ENCODE data around the gene INSR.
"Not testable (repeated sequence)": the region's sequence is repeated elsewhere in the genome, so short reads cannot be mapped to it uniquely, and the experiment has no call there.

Gene INSR

DNA sequence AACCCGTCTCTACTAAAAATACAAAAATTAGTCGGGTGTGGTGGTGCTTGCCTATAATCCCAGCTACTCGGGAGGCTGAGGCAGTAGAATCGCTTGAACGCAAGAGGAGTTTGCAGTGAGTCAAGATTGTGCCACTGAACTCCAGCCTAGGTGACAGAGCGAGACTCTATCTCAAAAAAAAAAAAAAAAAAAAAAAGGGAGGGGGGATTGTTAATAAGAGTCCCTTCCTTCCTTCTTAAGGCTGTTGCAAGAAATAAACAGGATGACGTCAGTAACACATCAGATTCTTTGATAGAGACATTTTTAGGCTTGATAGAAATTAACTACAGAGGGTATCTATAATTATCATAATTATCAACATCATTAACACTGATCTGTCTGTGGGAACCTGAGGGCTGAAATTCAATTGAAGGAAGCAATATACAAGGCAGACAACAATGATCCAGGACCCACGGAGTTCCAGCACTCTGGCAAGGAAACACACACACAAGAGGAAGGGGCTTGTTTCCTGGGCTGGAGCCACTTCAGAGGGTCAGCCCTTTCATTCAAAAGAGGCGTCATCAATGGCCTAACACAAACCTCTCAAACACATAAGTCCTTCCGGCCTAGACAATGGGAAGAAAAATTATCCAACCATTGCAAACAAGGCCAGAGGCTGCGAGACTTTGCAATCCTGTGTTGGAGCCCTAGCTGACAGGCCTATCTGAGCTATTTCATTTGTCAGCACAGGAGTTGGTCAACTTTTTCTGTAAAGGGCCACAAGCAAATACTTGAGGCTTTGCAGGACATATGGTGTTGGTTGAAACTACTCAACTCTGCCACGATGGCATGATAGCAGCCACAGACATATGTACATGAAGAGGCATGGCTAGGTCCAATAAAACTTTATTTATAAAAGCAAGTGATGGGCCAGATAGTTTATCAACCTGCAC is 105.2 kb downstream of the INSR start:
- DNase-seq, result no peak

DNA sequence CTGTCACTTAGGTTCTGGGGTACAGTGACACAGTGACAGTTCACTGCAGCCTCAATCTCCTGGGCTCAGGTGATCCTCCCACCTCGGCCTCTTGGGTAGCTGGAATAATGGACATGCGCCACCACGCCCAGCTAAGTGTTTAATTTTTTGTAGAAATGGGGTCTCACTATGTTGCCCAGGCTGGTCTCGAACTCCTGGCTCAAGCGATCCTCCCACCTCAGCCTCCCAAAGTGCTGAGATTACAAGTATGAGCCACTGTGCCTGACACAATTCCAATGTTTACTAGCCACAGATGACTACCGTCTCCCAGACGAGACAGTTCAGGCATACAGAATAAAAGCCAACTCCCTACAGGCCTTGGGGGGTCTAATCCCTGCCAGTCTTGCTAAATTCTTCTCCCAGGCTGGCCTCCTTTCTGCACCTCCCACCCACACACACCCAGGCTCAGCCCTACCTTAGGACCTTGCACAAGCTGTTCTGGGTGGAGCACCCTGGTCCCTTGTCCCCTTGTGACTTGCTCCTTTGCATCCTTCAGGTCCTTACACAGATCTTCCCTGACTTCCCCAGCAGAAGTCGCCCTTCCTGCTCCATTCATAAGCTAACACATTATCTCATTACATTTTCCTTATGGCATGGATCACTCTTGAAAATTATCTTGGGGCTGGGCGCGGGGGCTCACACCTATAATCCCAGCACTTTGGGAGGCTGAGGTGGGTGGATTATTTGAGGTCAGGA is 106.4 kb downstream of the INSR start:
- no peak for DNase-seq

DNA sequence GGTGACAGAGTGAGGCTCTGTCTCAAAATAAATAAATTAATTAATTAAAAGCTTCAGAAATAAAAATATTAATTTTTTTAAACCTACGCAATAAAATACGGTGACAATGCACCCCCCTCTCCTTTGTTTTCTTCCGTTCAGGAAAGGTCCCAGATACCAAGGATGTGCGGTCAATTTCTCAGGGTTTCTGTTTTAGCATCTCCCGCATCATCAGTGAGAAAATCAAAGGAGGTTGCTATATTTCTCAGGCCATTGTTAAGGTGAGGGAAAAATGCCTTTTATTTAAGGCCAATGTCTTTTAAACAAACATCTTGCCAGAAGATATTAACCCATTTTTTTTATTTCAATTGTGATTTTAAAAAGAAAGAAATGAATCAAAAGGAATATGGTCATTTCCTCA is 111.7 kb downstream of the INSR start:
- DNase-seq, result no peak

DNA sequence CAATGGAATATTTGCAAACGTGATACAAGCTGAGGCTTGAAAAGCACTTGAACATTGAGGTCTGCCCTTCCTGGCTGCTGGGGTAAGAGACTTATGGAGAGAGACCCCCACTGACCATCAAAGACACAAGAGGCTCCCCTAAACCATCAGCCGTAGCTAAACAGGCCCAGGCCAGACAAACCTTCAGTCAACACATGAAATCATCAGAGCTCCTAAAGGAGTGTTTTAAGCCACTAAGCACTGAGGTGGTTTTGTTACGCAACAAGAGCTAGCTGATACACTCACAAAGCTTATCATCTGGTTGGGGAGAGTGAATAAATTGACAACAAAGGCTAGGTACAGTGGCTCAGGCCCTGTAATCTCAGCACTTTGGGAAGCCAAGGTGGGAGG is 114.3 kb downstream of the INSR start:
- DNase-seq, result no peak

DNA sequence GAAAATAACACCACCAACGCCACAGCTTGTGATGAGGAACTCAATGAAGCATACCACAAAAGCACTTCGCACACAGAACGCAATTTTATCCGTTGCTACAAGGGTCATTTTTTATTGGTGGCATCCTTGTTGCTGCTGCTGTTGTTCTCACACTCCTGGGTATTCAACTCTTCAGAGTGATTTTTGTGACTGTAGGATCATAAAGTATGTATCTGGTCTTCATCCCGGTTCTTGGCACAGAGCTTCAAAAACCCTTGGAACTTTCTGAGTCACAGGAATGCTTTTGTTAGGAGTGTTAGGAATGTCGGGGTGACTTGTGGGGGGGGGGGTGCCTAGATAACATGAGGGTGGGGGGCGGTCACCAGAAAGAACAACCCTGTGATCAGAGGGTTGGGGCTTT is 116.3 kb downstream of the INSR start:
- DNase-seq, result no peak

DNA sequence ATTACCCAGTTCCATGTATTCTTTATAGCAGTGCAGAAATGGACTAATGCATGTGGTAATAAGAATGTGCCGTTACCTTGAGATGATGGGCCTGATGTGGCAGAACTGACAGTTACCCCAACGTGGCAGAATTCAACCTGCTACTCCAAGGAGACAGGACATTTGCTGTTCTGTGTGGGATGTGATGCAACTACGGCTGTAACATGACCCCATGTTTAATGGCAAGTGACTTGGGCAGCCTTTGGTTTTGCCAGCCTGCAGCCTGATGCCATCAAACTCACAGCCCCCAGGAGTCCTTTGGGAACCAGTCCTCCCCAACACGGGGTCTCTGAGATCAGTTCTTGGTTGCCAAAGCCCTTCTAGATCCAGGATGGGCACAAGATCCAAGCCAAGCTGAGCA is 117.4 kb downstream of the INSR start:
- DNase-seq, result no peak

DNA sequence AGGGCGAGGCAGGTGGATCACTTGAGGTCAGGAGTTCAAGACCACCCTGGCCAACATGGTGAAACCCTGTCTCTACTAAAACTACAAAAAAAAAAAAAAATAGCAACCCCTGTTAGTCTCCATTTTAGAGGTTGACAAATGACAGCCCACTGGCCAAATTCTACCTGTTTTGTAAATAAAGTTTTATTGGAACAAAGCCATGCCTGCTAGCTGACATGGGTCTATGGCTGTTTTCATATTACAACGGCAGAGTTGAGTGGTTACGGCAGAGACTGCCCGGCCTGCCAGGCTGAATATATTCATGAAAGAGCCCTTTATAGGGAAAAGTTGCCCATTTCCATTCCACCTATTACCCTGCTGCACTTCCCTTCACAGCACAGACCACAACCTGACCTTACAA is 121.4 kb downstream of the INSR start:
- no peak for DNase-seq

DNA sequence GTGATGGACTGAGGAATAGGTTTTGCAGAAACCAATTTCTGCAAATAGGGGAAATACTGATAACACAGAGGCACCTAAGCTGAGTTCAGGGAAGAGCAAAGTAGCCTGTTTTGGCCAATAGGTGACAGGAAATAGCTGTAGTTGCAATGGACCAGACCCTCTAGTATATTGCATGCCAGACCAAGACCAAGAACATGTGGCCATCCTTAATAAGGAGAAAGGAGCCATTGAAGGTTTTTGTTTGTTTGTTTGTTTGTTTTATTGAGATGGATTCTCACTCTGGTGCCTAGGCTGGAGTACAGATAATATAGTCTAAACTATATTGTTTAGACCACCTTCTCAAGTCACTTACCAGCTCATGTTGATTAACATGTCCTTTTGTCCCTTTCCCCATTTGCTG is 123.2 kb downstream of the INSR start:
- DNase-seq, result no peak

DNA sequence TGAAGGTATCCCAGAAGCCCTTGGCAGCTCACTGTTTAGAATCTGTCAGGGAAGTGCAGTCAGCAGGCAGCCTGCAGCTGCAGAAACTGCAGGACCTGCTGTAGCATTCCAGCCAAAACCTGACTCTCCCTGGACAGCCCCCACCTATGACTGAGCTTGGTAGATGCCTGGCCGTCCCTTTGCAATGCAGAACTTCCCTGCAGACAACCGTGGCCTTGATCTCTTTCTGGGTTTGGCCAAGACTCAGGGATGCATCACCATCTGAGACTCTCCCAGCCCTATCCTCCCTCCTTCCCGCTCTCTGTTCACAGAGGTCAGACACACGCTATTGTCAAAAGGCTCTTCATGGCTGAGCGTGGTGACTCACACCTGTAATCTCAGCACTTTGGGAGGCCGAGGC is 125.3 kb downstream of the INSR start:
- no peak for DNase-seq

DNA sequence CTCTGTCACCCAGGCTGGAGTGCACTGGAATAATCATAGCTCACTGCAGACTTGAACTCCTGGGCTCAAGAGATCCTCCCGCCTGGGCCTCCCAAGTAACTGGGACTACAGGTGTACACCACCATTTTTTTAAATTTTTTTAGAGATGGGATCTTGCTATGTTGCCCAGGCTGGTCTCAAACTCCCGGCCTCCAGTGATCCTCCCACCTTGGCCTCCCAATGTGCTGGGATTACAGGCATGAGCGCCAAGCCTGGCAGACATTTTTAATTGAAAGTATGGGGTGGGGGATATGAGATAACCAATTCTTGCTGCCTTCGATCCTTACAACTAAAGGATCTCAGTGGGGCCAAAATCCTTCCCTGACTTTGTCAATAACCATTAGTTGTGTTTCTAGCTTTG is 132.9 kb downstream of the INSR start:
- DNase-seq, result no peak

DNA sequence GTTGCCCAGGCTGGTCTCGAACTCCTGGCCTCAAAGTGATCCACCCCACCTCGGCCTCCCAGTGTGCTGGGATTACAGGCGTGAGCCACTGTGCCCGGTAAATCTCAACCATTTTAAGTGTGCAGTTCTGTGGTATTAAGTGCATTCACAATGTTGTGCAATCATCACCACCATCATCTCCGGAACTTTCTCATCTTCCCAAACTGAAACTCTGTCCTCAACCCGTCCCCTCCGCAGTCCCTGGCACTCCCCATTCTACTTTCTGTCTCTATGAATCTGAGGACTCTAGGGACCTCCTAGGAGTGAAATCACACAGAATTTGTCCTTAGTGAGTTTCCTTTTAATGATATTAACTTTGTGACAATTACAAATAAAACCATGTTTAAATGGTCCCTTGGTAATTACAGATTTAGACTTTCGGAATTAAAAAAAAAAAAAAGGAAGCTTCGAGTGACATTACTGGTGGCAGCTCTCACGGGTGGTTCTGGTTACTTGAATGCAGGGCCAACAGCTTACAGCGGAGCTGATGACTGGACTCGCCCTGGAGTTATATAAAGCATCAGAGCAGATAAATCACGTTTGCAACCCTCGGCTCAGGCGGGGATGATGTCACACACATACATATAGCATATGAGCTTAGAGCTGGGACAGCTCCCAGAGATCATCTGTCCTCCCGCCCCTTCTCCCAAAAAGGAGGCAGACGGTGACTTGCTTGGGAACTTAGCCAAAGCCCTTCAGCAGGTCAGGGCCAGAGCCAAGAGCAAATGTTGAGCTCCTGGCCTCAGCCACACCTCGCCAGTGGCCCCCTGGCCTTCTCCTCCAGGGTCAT is 134.9 kb downstream of the INSR start:
- DNase-seq, result no peak

DNA sequence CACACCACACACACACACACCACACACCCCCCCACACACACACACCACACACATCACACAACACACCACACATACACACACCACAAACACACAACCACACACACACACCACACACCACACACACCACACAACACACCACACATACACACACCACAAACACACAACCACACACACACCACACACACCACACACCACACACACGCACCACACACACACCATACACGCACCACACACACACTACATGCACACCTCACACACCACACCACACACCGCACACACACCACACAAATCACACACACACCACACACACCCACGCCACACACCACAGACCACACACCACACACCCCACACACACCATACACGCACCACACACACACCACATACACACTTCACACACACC is 141.2 kb downstream of the INSR start:
- no peak for DNase-seq

DNA sequence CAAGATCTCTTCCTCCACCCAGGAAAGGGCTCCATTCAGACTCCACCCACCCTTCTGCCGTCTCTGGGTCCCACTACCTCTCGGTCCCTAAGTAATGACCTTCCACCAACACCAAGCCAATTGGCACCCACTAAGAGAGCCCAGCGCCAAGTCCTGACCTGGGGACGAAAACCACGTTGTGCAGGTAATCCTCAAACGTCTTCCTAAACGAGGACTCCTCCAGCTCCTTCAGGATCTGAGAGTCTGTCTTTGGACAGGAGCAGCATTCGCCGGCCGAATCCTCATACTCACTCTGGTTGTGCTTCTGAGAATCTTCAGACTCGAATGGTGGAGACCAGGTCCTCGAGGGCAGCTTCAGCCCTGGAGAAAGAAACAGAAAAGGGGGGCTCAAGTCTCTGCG is 141.6 kb downstream of the INSR start:
- no peak for DNase-seq

DNA sequence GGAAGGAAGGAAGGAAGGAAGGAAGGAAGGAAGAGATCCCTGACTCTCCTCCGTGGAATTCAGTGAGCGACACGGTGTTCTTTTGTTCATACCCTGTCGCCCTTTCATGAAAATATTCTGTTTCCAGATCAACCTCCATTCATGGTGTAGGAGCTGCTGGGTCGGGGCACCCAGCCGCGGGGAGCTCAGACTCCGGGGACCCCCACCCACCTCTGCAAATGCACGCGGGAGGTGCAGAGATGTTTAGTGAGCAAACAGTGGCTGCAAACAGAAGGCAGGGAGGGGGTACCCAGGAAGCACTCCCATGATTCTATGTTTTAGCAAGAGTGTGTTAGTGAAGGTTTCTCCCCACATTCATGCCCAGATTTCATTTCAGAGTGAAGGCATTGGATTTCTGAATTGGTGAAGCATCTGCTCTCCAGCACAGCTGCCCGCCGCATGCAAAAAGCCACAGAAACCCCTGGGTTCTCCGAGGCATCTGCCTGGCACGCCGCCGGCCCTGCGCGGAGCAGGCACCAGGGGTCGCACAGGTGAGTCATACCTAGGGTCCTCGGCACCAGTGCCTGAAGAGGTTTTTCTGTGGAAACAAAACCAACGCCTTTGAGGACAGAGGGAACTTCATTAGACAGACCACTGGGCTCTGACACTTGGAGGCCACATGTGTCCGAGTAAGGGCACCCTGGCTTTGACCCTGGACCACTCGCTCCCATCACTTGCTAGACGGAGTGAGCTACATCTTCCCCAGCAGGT is 144.1 kb downstream of the INSR start:
- DNase-seq, result no peak

DNA sequence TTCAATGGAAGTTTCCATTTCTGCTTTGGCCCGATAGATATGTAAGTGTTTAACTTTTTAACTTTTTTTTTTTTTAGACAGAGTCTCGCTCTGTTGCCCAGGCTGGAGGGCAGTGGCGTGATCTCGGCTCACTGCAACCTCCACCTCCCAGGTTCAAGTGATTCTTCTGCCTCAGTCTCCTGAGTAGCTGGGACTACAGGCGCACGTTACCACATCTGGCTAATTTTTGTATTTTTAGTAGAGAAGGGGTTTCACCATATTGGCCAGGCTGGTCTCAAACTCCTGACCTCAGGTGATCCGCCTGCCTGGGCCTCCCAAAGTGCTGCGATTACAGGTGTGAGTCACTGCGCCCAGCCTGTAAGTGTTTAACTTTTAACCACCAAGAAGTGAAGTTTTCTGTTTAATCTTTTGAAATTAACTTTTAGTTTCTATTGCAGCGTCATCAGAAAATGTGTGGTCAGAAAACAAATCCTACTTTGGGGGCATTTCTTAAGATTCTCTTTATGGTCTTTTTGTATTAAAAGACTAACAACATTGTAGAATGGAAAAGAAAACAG is 147.0 kb downstream of the INSR start:
- DNase-seq, result not testable (repeated sequence)

DNA sequence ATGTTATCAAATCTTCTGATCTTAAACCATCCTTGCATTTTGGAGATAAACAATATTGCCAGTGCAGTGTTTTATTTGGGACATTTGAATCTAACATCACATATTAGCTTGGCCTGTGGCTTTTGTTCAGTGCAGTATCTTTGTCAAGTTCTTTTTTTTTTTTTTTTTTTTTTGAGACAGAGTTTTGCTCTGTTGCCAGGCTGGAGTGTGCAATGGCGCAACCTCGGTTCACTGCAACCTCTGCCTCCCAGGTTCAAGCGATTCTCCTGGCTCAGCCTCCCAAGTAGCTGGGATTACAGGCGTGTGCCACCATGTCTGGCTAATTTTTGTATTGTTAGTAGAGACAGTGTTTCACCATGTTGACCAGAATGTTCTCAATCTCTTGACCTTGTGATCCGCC is 148.1 kb downstream of the INSR start:
- not testable (repeated sequence) for DNase-seq

DNA sequence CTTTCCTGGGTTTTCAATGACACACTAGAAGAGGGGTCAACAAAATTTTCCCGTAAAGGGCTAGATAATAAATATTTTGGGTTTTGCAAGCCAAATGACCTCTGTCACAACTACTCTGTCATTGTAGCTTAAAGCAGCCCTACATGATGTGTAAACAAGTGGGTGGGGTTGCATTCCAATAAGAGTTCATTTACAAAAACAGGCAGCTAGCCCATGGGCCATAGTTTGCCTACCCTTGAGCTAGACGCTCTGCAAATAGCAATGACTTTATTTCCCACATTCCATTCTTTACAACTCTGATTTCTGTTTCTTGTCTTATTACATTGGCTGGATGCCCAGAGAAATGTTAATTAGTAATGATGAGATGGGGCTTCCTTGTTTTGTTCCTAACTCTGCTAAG is 148.7 kb downstream of the INSR start:
- no peak for DNase-seq

DNA sequence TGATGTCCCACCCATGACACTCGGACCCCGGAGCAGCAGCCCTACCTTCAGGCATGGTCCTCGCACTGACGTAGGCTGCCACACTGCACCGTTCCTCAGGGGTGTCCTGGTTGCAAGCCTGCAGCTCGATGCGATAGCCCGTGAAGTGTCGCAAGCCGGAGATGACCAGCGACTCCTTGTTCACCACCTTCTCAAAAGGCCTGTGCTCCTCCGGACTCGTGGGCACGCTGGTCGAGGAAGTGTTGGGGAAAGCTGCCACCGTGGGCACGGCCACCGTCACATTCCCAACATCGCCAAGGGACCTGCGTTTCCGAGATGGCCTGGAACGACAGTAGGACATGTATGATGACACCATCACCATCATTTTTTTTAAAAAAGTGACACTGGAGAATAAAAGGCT is 151.4 kb downstream of the INSR start:
- no peak for DNase-seq

DNA sequence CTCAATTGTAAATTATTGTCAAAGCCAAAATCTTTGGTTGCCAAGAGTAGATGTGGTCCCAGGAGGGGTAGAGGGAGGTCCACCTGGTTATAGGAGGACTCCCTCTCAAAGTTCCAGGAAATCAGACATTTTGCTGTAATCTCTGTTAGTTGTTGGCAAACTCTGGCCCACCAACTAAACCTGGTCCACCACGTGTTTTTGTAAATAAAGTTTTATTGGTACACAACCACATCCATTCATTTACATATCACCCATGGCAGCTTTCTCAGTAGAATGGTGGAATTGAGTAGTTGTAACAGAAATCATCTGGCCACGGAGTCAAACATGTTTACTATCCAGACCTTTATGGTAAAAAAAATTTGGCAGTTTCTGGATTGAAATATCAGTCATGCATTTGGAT is 154.1 kb downstream of the INSR start:
- DNase-seq, result no peak

DNA sequence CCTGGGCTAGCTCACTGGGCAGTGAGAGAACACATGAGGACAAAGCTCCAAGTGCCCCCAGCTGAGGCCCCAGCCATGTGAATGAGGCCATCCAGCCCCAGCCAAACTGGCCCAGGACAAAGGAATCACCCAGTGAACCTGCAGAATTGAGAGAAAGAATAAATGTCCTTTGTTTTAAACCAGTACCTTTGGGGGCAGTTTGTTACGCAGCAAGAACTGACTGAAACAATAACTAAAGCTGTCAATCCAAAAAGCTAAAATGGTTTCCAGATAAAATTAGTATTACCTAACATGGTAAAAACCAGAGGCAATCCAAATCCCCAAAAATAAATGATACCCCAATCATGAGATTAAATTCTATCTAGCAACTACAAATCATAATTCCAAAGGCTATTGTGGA is 155.1 kb downstream of the INSR start:
- no peak for DNase-seq

DNA sequence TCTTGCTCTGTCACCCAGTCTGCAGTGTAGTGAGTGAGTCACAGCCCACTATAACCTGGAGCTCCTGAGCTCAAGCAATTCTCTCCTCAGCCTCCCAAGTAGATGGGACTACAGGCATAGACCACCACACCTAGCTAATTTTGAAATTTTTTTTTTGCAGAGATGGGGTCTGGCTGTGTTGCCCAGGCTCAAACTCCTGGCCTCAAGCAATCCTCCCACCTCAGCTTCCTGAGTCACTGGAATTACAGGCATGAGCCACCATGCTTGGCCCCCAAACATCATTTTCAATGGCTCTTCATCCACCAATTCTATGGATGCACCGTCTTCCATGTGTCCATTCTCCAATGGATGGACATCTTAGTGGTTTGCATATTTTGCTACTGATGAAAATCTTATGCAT is 155.8 kb downstream of the INSR start:
- DNase-seq, result no peak

DNA sequence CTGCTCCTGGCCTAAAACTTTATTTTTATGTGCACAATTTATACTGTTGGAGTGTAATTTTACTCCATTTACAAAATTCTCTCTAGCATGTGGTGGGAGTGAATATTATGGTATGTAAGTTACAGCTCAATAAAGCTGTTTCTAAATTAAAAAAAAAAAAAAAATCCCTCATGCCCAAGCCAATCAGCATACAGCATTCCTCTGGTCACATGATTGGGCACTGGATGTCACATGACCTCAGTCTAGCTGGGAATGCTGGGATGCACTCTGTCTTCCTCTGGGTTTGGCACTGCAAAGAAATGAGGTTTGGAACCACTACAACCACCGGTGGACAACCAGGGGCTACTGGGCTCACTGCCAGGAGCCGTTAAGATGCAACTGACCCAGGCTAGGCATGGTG is 157.1 kb downstream of the INSR start:
- no peak for DNase-seq

Measured in effector CD8-positive, alpha-beta T cell (primary cell).